ENCODE data around the gene ZBTB37. TPM values are rescaled to one million over a fixed set of nuclear protein-coding genes. Genes with fewer than 3 reads are reported as not detected.

ZBTB37 gene, protein sequence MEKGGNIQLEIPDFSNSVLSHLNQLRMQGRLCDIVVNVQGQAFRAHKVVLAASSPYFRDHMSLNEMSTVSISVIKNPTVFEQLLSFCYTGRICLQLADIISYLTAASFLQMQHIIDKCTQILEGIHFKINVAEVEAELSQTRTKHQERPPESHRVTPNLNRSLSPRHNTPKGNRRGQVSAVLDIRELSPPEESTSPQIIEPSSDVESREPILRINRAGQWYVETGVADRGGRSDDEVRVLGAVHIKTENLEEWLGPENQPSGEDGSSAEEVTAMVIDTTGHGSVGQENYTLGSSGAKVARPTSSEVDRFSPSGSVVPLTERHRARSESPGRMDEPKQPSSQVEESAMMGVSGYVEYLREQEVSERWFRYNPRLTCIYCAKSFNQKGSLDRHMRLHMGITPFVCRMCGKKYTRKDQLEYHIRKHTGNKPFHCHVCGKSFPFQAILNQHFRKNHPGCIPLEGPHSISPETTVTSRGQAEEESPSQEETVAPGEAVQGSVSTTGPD
- 5.5 and 7.3 TPM in 2 replicates for total RNA-seq

DNA sequence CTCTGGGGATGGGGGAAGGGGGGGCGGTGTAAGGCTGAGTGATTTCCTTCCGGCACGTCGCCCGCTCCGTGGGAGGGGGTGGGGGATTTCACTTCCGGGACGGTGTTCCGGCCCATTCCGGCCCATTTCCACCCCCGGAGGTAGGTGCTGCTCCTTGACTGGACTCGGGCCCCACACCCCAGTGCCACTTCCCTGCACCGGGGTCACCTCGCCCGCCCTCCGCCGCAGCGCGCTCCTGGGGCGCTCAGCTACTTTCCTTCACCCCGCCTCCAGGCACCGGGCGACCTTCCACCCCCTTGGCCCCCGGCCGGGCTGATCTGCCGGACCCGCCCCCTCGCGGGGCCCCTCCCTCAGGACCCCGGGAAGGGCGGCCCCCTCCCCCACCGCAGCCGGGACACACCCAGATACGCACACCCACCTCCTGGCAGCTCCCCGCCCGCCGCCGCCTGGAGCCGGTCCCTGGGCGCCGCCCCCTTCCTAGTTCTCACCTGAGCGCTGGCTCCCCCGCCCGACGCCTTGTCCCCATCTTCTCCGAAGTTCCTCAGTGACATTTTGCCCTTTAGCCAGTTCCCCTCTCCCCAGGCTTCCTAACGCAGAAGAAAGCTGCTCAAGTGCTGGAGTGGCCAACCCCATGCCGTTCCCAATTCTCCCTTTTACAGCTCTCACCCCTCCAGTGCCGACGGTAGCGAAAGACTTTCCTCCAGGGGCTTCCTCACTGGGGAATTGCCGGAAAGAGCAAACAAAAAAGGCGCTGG lies at the start of gene ZBTB37:
ZBTB37 (plus strand) TSS at position 115 of the 755 bp plus-strand sequence. CDS start 1,846 bp downstream, outside the sequence.
- peak within 1 kb of the TSS; percentile 82 for H3K4me3 ChIP-seq (ENCODE audit: low read depth, low read length)
- TF ChIP-seq, protein P1, sequence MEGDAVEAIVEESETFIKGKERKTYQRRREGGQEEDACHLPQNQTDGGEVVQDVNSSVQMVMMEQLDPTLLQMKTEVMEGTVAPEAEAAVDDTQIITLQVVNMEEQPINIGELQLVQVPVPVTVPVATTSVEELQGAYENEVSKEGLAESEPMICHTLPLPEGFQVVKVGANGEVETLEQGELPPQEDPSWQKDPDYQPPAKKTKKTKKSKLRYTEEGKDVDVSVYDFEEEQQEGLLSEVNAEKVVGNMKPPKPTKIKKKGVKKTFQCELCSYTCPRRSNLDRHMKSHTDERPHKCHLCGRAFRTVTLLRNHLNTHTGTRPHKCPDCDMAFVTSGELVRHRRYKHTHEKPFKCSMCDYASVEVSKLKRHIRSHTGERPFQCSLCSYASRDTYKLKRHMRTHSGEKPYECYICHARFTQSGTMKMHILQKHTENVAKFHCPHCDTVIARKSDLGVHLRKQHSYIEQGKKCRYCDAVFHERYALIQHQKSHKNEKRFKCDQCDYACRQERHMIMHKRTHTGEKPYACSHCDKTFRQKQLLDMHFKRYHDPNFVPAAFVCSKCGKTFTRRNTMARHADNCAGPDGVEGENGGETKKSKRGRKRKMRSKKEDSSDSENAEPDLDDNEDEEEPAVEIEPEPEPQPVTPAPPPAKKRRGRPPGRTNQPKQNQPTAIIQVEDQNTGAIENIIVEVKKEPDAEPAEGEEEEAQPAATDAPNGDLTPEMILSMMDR (IDR thresholded peaks at IDR 0.05; ENCODE audit: insufficient read depth, low read depth, low read length): no peak
- peak; percentile 77 for DNase-seq (ENCODE audit: low read depth)

DNA sequence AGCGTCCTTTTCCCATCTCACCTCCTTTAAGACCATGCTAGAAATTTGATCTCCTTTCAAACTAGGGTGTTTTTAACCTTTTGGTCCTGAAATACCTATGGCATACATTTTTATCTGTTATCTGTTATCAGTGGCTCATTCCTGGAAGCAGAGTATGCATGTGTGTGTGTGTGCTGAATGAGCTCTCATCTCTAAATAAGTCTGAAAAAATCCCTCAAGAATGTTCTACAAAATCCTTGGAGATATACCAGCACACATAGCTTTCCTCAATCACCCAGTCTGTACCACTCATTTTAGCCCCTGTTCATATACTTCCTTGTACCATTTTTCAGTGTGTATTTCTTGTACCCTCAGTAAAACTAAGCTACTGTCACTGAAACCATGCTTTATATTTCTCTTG lies 49.7 kb upstream of the ZBTB37 start:
- TF ChIP-seq, protein P1 (IDR thresholded peaks at IDR 0.05; ENCODE audit: insufficient read depth, low read depth, low read length): no peak
- DNase-seq (ENCODE audit: low read depth): no peak
- H3K4me3 ChIP-seq (ENCODE audit: low read depth, low read length): no peak overlapping the region

DNA sequence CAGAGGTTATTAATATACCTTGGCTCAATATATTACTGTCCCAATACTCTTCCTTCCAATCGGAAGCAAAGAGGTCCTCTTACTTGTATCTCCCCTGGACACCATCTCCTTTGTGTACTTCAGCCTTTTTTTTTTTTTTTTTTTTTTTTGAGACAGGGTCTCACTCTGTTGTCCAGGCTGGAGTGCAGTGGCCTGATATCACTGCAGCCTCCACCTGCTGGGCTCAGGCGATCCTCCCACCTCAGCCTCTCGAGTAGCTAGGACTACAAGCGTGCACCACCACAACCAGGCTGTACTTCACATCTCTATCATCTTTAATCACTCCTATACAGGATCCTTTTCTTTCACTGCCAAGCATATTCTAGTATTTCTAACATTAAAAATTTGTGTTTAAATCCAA lies 46.5 kb upstream of the ZBTB37 start:
- no peak for DNase-seq (ENCODE audit: low read depth)
- H3K4me3 ChIP-seq (ENCODE audit: low read depth, low read length): no peak overlapping the region
- TF ChIP-seq, protein P1 (IDR thresholded peaks at IDR 0.05; ENCODE audit: insufficient read depth, low read depth, low read length): no peak

DNA sequence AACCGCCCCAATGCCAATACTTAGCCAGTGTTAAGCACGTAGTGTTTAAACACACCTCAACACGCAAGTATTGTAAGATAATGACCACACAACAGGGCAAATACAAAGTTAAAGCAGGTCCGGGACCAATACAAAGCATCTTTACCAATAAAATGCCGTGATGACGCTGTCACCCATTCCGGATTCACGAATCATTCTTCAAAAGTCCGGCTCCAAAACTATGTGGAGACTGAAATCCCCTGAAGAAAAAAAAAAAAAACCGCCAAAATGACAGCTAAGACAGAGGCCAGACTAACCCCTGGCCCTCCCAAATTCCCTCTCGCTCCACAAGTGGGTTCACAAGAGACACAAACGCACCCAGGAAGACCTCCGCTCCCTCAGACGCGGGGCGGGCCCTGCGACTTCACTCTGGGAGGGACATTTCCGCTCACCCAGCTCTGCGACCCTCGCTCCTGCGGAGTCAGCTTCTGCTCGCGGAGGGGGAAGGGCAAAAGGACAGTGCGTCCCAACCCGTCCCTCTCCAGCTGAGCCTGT lies 44.3 kb upstream of the ZBTB37 start:
- TF ChIP-seq, protein P1 (IDR thresholded peaks at IDR 0.05; ENCODE audit: insufficient read depth, low read depth, low read length): no peak
- no peak for DNase-seq (ENCODE audit: low read depth)
- H3K4me3 ChIP-seq (ENCODE audit: low read depth, low read length): peak overlapping the region; percentile 78

DNA sequence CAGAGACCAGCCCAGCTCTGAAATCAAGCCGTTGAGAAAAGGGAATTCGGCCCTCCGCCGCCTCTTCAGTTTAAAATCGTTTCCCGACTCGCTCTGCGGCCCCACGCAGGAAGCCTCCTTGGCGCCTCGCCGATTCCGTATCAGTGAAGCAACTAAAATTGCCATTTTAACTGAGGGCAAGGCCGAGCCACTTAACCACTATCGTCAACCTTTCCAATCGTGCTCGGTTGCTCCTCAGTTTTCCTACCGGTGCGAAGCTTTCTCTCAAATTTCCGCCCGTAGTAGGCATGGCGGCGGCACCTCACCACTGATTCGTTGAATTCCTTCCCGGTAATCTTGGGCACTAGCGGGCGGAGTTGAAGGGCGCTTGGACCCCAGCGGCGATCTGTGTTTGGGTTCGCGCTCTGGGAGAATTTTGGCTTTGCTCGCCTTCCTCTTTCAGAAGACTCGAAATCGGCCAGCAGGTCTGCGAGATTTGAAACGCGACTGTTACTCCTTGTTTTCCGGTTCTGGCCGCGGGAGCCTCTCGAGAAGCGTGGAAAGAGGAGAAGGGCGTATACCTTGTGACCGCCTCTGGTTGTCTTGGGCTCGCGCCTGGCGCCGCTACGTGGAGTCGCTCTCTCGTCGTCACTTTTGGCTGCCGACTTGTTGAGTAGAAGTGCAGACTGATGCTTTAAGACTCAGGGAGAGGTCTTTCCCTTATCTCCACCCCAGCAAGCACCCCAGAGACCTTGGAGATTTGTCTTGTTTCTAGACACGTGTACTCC lies 43.7 kb upstream of the ZBTB37 start, which contains the start of the genes CENPL and DARS2:
CENPL (minus strand) TSS at position 569 of the 767 bp plus-strand sequence. CDS start 13,584 bp downstream, outside the sequence.
DARS2 (plus strand) TSS at position 359 of the 767 bp plus-strand sequence. CDS start 557 bp downstream, outside the sequence.
- TF ChIP-seq, protein P1 (IDR thresholded peaks at IDR 0.05; ENCODE audit: insufficient read depth, low read depth, low read length): no peak
- peak; percentile 99 for DNase-seq (ENCODE audit: low read depth)
- peak within 1 kb of the TSS; percentile 78 for H3K4me3 ChIP-seq (ENCODE audit: low read depth, low read length)

DNA sequence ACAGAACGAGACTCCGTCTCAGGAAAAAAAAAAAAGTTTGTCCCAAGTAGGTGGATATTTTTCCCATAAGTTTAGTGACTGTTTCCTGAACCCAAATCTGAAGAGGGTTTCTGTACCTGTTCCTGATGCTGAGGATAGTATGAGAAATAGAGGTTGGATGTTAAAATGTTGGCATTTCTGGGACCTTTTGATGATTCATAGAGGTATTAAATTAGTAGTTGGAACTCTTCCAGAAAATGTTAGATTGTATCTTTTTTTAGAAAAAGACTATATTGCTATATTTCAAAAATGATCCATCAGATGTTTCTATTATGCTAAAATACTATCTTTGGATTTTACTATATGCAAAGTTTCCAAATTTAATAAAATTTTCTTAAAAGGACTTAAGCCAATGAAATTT lies 40.6 kb upstream of the ZBTB37 start:
- DNase-seq (ENCODE audit: low read depth): no peak
- H3K4me3 ChIP-seq (ENCODE audit: low read depth, low read length): no peak overlapping the region
- TF ChIP-seq, protein P1 (IDR thresholded peaks at IDR 0.05; ENCODE audit: insufficient read depth, low read depth, low read length): no peak
